Osteoblast (primary cell): ENCODE measurements around the gene GLT6D1. TPM values are rescaled to one million over a fixed set of nuclear protein-coding genes. Genes with fewer than 3 reads are reported as not detected.

Experiments used
- DNase-seq: peaks from one replicate; pipeline ENCODE4 v3.0.0; 2011; ENCODE audit warnings: low spot score, mixed read lengths; ENCODE audit not compliant: insufficient read length; ENCODE audit errors: missing footprints
- H2AFZ ChIP-seq: 2 replicates; pipeline ENCODE4 v1.6.0; 2011; ENCODE audit warnings: mild to moderate bottlenecking, low read length
- H3K27ac ChIP-seq: 2 replicates; pipeline ENCODE4 v1.5.1; 2011; ENCODE audit warnings: mild to moderate bottlenecking, low read depth, low read length, moderate library complexity
- H3K27me3 ChIP-seq: 2 replicates; pipeline ENCODE4 v1.6.0; 2012; ENCODE audit warnings: mild to moderate bottlenecking, control low read depth, inconsistent platforms, low read length, moderate library complexity; ENCODE audit not compliant: insufficient read depth
- H3K36me3 ChIP-seq: 2 replicates; pipeline ENCODE4 v1.5.1; 2011; ENCODE audit warnings: mild to moderate bottlenecking, low read length, control low read depth, moderate library complexity; ENCODE audit not compliant: insufficient read depth
- H3K4me1 ChIP-seq: 2 replicates; pipeline ENCODE4 v1.5.1; 2011; ENCODE audit warnings: mild to moderate bottlenecking, low read length, control low read depth, moderate library complexity; ENCODE audit not compliant: insufficient read depth
- H3K4me2 ChIP-seq: 2 replicates; pipeline ENCODE4 v1.6.0; 2011; ENCODE audit warnings: mild to moderate bottlenecking, low read length; ENCODE audit not compliant: insufficient read depth
- H3K4me3 ChIP-seq: fragments of 200-600 bp; sonication (generic); 3 replicates; pipeline ENCODE4 v1.5.1; 2012; ENCODE audit warnings: mild to moderate bottlenecking, low read length, inconsistent platforms; ENCODE audit not compliant: insufficient read depth
- H3K79me2 ChIP-seq: 2 replicates; pipeline ENCODE4 v1.6.0; 2012; ENCODE audit warnings: mild to moderate bottlenecking, low read length, control low read depth, inconsistent platforms; ENCODE audit not compliant: insufficient read depth
- H3K9me3 ChIP-seq: 2 replicates; pipeline ENCODE4 v1.5.1; 2011; ENCODE audit warnings: low read depth, low read length, control low read depth
- H4K20me1 ChIP-seq: 2 replicates; pipeline ENCODE4 v1.6.0; 2012; ENCODE audit warnings: mild to moderate bottlenecking, low read length, control low read depth; ENCODE audit not compliant: insufficient read depth
- CTCF ChIP-seq: IDR thresholded peaks from 2 replicates; pipeline ENCODE4 v1.5.1; 2011; ENCODE audit warnings: mild to moderate bottlenecking, low read depth, low read length, moderate library complexity; ENCODE audit errors: extremely low read depth
- total RNA-seq: library from RNA; depleted of rRNA; stranded (reverse); fragments of >200 nt; gene quantifications from 2 replicates; pipeline ENCODE4 v1.2.3, GENCODE V29; 2012

Gene GLT6D1
- total RNA-seq, 1 donor: not detected

- Histone ChIP-seq H3K79me2 (no peaks in the 10 kb centered on the region), H3K27ac (no peak overlapping the region), H3K4me3 (no peak overlapping the region), H3K36me3 (no peaks in the 10 kb centered on the region), H3K9me3 (no peaks in the 10 kb centered on the region), H3K4me1 (no peaks in the 10 kb centered on the region), H2AFZ (no peak overlapping the region), H3K27me3 (no peaks in the 10 kb centered on the region), H3K4me2 (no peak overlapping the region), H4K20me1 (no peaks in the 10 kb centered on the region)
- peak; percentile 68 for DNase-seq
- TF ChIP-seq CTCF: no peak
These were observed 48.8 kb downstream of the GLT6D1 start for GRCh38 chr9:135590486-135591079.

GRCh38 chr9:135589596-135590485 lies 49.5 kb downstream of the GLT6D1 start:
- H3K36me3 ChIP-seq: no peaks in the 10 kb centered on the region
- no peak overlapping the region for H2AFZ ChIP-seq
- H3K27me3 ChIP-seq: no peaks in the 10 kb centered on the region
- peak; percentile 66 for DNase-seq
- H4K20me1 ChIP-seq: no peaks in the 10 kb centered on the region
- H3K4me2 ChIP-seq: no peak overlapping the region
- TF ChIP-seq CTCF: no peak
- H3K27ac ChIP-seq: no peak overlapping the region
- no peaks in the 10 kb centered on the region for H3K9me3 ChIP-seq
- no peaks in the 10 kb centered on the region for H3K79me2 ChIP-seq
- no peaks in the 10 kb centered on the region for H3K4me1 ChIP-seq
- H3K4me3 ChIP-seq: no peak overlapping the region

GRCh38 chr9:135588886-135589595 lies 50.3 kb downstream of the GLT6D1 start:
- H3K4me3 ChIP-seq: no peak overlapping the region
- no peaks in the 10 kb centered on the region for H4K20me1 ChIP-seq
- H3K36me3 ChIP-seq: no peaks in the 10 kb centered on the region
- H2AFZ ChIP-seq: no peak overlapping the region
- no peak overlapping the region for H3K4me2 ChIP-seq
- no peaks in the 10 kb centered on the region for H3K79me2 ChIP-seq
- H3K27ac ChIP-seq: no peak overlapping the region
- H3K27me3 ChIP-seq: no peaks in the 10 kb centered on the region
- H3K9me3 ChIP-seq: no peaks in the 10 kb centered on the region
- DNase-seq: peak; percentile 55
- TF ChIP-seq CTCF: no peak
- no peaks in the 10 kb centered on the region for H3K4me1 ChIP-seq

- no peaks in the 10 kb centered on the region for H3K4me1 ChIP-seq
- no peaks in the 10 kb centered on the region for H3K79me2 ChIP-seq
These were observed 51.0 kb downstream of the GLT6D1 start for GRCh38 chr9:135588371-135588770.

More at GRCh38 chr9:135588371-135588770, 51.0 kb downstream of the GLT6D1 start:
- Histone ChIP-seq H3K27ac (no peak overlapping the region), H3K9me3 (no peaks in the 10 kb centered on the region), H3K4me2 (no peak overlapping the region), H3K36me3 (no peaks in the 10 kb centered on the region), H3K4me3 (no peak overlapping the region), H2AFZ (no peak overlapping the region), H3K27me3 (no peaks in the 10 kb centered on the region), H4K20me1 (no peaks in the 10 kb centered on the region)
- no peak for TF ChIP-seq CTCF
- peak; percentile 59 for DNase-seq
